Thyroid gland (tissue), 4 donors: ENCODE measurements around the gene C1orf50. TPM values are rescaled to one million over a fixed set of nuclear protein-coding genes. Genes with fewer than 3 reads are reported as not detected.
A peak's percentile ranks its signal among the peaks of the same experiment; 100 is the strongest.

ENCODE experiments used
- DNase-seq, 2 donors: peaks; one replicate each; pipeline ENCODE4 v3.0.0-alpha.2; 2019
- H3K27ac ChIP-seq, 3 donors: fragments of 200-600 bp; sonication (generic); 1 replicate in 2 of 3; 2 replicates in 1 of 3; pipeline ENCODE4 v1.5.1; 2016 to 2019; ENCODE audit warnings: mild to moderate bottlenecking in 1 of 3, moderate library complexity in 1 of 3
- H3K27me3 ChIP-seq: fragments of 200-600 bp; sonication (generic); one replicate; pipeline ENCODE4 v1.5.1; 2019
- H3K36me3 ChIP-seq, 2 donors: fragments of 200-600 bp; sonication (generic); one replicate each; pipeline ENCODE4 v1.5.1; 2016 to 2019
- H3K4me1 ChIP-seq, 2 donors: fragments of 200-600 bp; sonication (generic); one replicate each; pipeline ENCODE4 v1.5.1; 2017 to 2019
- H3K4me3 ChIP-seq, 3 donors: fragments of 200-600 bp; sonication (generic); replicated peaks in 1 of 3; 1 replicate in 2 of 3; 2 replicates in 1 of 3; pipeline ENCODE4 v1.5.1; 2016; ENCODE audit warnings: mild to moderate bottlenecking in 1 of 3
- H3K9me3 ChIP-seq: fragments of 200-600 bp; sonication (generic); one replicate; pipeline ENCODE4 v1.5.1; 2017
- POLR2A ChIP-seq, 2 donors: fragments of 450-650 bp; IDR thresholded peaks; one replicate each; pipeline ENCODE4 v1.6.1; 2017; ENCODE audit warnings: antibody characterized with exemption in 2 of 2, mild to moderate bottlenecking in 2 of 2, moderate library complexity in 1 of 2
- WGBS, 2 donors: methylation state at CpG; one replicate each; pipeline ENCODE4 v1.1.5; 2017; 5-methylcytosine and 5-hydroxymethylcytosine counted together
- intact Hi-C: fragments of 100-400 bp; cut with DNase I; formaldehyde crosslinking; loops from one replicate; pipeline ENCODE4 v1.15.1; 2023
- total RNA-seq, 4 donors: library from RNA; depleted of rRNA; stranded (reverse); fragments of >200 nt; gene quantifications; one replicate each; pipeline ENCODE4 v1.2.3, GENCODE V29; 2016
- TF ChIP-seq, protein P1 (sequence below), 6 experiments: fragments of 200-600 bp in 3 of 6; fragments of 450-650 bp in 3 of 6; sonication (generic) in 3 of 6; IDR thresholded peaks; one replicate each; pipeline ENCODE4 v1.5.1; 2016 to 2019; ENCODE audit warnings: antibody characterized with exemption in 6 of 6, mild to moderate bottlenecking in 2 of 6, inconsistent platforms in 1 of 6, moderate library complexity in 1 of 6

Gene C1orf50
- total RNA-seq, 4 donors from 2014 or later, result 4.2 to 7.2 (median 4.7) TPM

DNA sequence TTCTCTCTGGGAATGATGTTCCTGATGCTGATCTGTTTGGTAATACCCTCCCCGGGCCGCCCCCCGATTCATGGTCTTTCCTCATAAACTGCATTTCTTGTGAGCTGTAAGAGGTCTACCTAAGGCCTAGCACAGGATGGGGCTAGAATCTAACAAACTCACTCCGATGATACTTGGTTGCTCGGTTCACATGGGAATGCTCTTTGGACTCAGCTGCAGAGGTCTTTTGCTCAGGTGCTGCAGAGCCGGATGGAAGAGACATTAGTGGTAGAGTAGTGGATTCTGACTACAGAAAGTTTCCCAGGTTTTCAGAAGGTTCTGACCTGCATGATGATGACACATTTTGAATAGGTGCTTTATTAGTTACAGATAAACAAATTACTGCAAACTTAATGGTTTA is 9.5 kb downstream of the C1orf50 start:
- peaks cover 12 to 35% of the 10 kb centered on the region in 2 donors for H3K36me3 ChIP-seq
- no peaks in the 10 kb centered on the region for H3K27me3 ChIP-seq
- DNase-seq, result no peak
- intact Hi-C loops, result no loop called here
- no peak for TF ChIP-seq POLR2A (IDR thresholded peaks at IDR 0.05)
- TF ChIP-seq, protein P1, sequence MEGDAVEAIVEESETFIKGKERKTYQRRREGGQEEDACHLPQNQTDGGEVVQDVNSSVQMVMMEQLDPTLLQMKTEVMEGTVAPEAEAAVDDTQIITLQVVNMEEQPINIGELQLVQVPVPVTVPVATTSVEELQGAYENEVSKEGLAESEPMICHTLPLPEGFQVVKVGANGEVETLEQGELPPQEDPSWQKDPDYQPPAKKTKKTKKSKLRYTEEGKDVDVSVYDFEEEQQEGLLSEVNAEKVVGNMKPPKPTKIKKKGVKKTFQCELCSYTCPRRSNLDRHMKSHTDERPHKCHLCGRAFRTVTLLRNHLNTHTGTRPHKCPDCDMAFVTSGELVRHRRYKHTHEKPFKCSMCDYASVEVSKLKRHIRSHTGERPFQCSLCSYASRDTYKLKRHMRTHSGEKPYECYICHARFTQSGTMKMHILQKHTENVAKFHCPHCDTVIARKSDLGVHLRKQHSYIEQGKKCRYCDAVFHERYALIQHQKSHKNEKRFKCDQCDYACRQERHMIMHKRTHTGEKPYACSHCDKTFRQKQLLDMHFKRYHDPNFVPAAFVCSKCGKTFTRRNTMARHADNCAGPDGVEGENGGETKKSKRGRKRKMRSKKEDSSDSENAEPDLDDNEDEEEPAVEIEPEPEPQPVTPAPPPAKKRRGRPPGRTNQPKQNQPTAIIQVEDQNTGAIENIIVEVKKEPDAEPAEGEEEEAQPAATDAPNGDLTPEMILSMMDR (IDR thresholded peaks at IDR 0.05), result no peak
- H3K4me1 ChIP-seq, result no peaks in the 10 kb centered on the region
- WGBS, 2 donors, result 99 to 100% methylated on average over 6 of the region's 6 CpGs
- H3K9me3 ChIP-seq, result no peaks in the 10 kb centered on the region
- no peak overlapping the region for H3K27ac ChIP-seq
- no peak overlapping the region for H3K4me3 ChIP-seq

DNA sequence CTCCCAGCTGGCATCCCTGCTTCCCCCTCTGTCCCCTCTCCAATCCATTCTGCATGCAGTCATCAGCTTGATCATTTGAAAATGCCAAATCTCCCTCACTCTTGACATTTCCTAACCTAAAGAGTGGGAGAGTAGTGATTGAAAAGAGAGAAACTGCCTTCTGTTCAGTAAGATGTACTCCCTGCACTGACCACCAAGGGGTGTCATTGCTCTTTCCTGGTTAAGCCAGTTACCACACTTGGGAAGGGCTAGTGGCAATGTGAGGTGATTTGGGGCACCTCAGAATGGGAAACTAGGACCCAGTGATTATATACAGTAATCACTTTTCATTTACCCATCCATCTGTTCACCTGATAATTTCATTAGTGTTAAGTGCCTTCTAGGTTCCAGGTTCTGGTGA is 10.8 kb downstream of the C1orf50 start:
- H3K4me1 ChIP-seq, result no peaks in the 10 kb centered on the region
- intact Hi-C loops, result no loop called here
- no peaks in the 10 kb centered on the region for H3K27me3 ChIP-seq
- H3K4me3 ChIP-seq, result no peak overlapping the region
- H3K27ac ChIP-seq, result no peak overlapping the region
- no peak for TF ChIP-seq POLR2A (IDR thresholded peaks at IDR 0.05)
- TF ChIP-seq, protein P1 (IDR thresholded peaks at IDR 0.05), result peak in 5 of 6 experiments; percentile 17 to 44 (median 39)
- no peaks in the 10 kb centered on the region for H3K9me3 ChIP-seq
- peaks cover 12 to 35% of the 10 kb centered on the region in 2 donors for H3K36me3 ChIP-seq
- DNase-seq, result peak in 1 of 2 donors; percentile 17

DNA sequence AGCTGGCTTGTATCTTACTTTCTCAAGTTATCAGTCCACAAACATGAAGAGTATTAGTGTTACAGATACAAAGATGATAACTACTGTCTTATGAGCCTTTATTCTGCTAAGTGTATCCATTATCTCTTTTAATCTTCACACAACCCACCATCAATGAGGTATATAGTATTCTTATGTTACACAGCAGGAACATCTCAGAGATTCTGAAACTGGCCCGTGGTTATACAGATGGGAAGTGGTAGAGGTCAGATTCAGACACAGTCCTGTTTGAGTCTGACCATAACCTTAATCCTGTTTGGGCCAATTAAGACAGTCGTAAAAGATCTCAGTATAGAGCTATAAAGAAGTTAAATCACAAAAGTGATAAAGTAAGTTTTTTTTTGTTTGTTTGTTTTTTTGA is 12.7 kb downstream of the C1orf50 start:
- no peak overlapping the region for H3K27ac ChIP-seq
- peaks cover 12 to 31% of the 10 kb centered on the region in 2 donors for H3K36me3 ChIP-seq
- no peaks in the 10 kb centered on the region for H3K9me3 ChIP-seq
- no peaks in the 10 kb centered on the region for H3K27me3 ChIP-seq
- no peak for DNase-seq
- H3K4me3 ChIP-seq, result no peak overlapping the region
- intact Hi-C loops, result no loop called here
- H3K4me1 ChIP-seq, result peaks cover under 1 to 2% of the 10 kb centered on the region in 2 donors
- WGBS, 2 donors, result 89 to 91% methylated on average over 2 of the region's 2 CpGs
- no peak for TF ChIP-seq POLR2A (IDR thresholded peaks at IDR 0.05)
- TF ChIP-seq, protein P1 (IDR thresholded peaks at IDR 0.05), result no peak

DNA sequence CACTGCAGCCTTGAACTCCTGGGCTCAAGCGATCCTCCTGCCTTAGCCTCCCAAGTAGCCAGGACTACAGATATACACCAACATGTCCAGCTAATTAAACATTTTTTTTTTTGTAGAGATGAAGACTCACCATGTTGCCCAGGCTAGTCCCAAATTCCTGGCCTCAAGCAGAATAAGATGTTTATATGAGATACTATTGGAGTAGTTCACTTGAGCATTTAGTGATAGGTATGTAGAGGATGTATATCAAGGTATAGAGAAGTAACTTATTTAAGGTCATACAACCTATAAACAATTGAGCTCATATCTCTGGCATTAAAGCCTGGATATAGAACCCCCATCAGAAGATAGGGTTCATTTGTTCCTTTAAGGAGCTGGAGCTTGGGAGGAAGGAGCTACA is 13.1 kb downstream of the C1orf50 start:
- H3K9me3 ChIP-seq, result no peaks in the 10 kb centered on the region
- TF ChIP-seq, protein P1 (IDR thresholded peaks at IDR 0.05), result no peak
- TF ChIP-seq POLR2A (IDR thresholded peaks at IDR 0.05), result no peak
- no peak for DNase-seq
- H3K36me3 ChIP-seq, result peaks cover 9 to 27% of the 10 kb centered on the region in 2 donors
- H3K27me3 ChIP-seq, result no peaks in the 10 kb centered on the region
- intact Hi-C loops, result no loop called here
- H3K4me1 ChIP-seq, result peaks cover 5 to 6% of the 10 kb centered on the region in 2 donors
- no peak overlapping the region for H3K4me3 ChIP-seq
- WGBS, 2 donors, result 96% methylated on average over 1 of the region's 1 CpG
- no peak overlapping the region for H3K27ac ChIP-seq

DNA sequence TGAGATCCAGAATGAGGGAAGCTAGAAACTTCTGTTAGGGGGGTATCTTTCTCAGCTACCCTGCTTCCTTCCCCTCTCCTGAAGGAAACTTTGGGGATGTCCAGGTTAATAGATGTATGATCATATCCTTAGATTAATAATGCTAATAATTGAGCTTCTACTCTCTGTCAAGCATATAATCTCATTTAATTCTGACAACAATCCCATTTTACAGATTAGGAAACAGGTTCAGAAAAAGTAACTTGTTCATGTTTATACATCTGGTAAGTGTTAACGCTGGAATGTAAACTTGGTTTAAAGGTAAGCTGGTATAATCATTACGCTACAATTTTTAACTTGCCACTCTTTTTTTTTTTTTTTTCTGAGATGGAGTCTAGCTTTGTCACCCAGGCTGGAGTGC is 16.0 kb downstream of the C1orf50 start:
- 97 to 100% methylated on average over 2 of the region's 2 CpGs for WGBS, 2 donors
- TF ChIP-seq, protein P1 (IDR thresholded peaks at IDR 0.05), result no peak
- TF ChIP-seq POLR2A (IDR thresholded peaks at IDR 0.05), result no peak
- no peak for DNase-seq
- H3K9me3 ChIP-seq, result no peaks in the 10 kb centered on the region
- no peaks in the 10 kb centered on the region for H3K27me3 ChIP-seq
- H3K4me1 ChIP-seq, result peaks cover 10 to 11% of the 10 kb centered on the region in 2 donors
- intact Hi-C loops, result no loop called here
- peaks cover 0 to 5% of the 10 kb centered on the region in 2 donors for H3K36me3 ChIP-seq
- H3K27ac ChIP-seq, result no peak overlapping the region
- no peak overlapping the region for H3K4me3 ChIP-seq
